Right ventricle myocardium inferior (tissue), 1 donor: Measurements from ENCODE around the gene MED13. TPM values are rescaled to one million over a fixed set of nuclear protein-coding genes. Genes with fewer than 3 reads are reported as not detected.

ENCODE experiments used
- ATAC-seq: fragments of 200-7000 bp; cut with Tn5 transposase; one replicate; pipeline ENCODE4 v1.9.1; 2020; ENCODE audit warnings: mild to moderate bottlenecking, moderate library complexity
- DNase-seq: peaks from one replicate; pipeline ENCODE4 v3.0.0; 2021; ENCODE audit errors: missing footprints
- intact Hi-C: fragments of 100-400 bp; cut with DNase I; formaldehyde crosslinking; loops from one replicate; pipeline ENCODE4 v1.11.0; 2022
- long read RNA-seq: library from polyadenylated mRNA; unstranded; transcript quantifications from one replicate; pipeline ENCODE4 v2.0.0, GENCODE V29; 2021
- total RNA-seq: library from RNA; stranded (reverse); fragmentation: NEBNext Ultra II Directional; extraction: Animal tissue kit (Norgen Biotek cat#: 25700); gene quantifications from one replicate; pipeline ENCODE4 v1.2.1, GENCODE V29; 2021
- donor health status: DM: no; HTN: yes; CAD: no; lungs with severe emphysema.

MED13 gene, protein sequence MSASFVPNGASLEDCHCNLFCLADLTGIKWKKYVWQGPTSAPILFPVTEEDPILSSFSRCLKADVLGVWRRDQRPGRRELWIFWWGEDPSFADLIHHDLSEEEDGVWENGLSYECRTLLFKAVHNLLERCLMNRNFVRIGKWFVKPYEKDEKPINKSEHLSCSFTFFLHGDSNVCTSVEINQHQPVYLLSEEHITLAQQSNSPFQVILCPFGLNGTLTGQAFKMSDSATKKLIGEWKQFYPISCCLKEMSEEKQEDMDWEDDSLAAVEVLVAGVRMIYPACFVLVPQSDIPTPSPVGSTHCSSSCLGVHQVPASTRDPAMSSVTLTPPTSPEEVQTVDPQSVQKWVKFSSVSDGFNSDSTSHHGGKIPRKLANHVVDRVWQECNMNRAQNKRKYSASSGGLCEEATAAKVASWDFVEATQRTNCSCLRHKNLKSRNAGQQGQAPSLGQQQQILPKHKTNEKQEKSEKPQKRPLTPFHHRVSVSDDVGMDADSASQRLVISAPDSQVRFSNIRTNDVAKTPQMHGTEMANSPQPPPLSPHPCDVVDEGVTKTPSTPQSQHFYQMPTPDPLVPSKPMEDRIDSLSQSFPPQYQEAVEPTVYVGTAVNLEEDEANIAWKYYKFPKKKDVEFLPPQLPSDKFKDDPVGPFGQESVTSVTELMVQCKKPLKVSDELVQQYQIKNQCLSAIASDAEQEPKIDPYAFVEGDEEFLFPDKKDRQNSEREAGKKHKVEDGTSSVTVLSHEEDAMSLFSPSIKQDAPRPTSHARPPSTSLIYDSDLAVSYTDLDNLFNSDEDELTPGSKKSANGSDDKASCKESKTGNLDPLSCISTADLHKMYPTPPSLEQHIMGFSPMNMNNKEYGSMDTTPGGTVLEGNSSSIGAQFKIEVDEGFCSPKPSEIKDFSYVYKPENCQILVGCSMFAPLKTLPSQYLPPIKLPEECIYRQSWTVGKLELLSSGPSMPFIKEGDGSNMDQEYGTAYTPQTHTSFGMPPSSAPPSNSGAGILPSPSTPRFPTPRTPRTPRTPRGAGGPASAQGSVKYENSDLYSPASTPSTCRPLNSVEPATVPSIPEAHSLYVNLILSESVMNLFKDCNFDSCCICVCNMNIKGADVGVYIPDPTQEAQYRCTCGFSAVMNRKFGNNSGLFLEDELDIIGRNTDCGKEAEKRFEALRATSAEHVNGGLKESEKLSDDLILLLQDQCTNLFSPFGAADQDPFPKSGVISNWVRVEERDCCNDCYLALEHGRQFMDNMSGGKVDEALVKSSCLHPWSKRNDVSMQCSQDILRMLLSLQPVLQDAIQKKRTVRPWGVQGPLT (N-terminal part only)
- 28.3 TPM for total RNA-seq
- long read RNA-seq, partial matches to known transcripts: 1 of 1 reads
- long read RNA-seq, other reads (novel, unspliced or antisense): 0 of 1 reads

DNA sequence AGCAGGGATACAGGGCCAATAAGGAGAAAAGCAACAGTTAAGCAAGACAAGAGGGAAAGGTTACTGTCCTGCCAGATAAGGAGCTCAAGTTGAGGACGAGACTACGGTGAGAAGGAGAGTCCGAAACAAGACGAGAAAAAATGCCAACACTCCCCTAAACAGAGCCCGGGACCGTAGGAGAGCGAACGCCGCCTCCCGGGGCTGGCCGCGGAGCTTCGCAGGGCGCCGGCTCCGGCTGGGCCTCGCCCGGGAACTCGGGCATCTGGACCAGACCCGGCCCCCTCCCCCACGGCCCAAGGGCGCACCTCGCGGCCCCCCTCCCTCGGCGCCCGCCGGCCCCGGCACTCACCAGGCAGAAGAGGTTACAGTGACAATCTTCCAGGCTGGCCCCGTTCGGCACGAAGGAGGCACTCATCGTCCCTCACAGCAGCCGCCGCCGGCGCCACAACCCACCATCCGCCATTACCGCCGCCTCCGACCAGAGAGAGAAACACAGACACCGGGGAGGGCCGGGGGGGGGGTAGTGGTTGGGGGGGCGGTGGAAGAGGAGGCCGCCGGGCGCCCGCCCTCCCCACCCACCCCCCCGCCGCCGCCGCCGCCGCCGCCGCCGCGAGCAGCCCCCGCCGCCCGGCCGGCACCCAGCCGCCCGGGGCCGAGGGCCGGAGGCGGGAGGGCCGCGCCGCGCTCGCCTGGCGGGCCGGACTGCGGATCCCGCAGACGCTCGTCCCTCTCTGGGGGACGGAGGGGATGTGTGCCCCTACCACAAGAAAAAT lies at the start of gene MED13:
Gene MED13, minus strand, starts transcription at position 488 of the 773 bp plus-strand sequence. Its CDS starts 73 bp downstream, at position 415.
- ATAC-seq: peak; percentile 53
- peak; percentile 81 for DNase-seq
- intact Hi-C loops: loop anchor here (1.0 to 5.0 kb wide), 2 partner anchors 68 to 137 kb away; no protein-coding TSS in a partner anchor

DNA sequence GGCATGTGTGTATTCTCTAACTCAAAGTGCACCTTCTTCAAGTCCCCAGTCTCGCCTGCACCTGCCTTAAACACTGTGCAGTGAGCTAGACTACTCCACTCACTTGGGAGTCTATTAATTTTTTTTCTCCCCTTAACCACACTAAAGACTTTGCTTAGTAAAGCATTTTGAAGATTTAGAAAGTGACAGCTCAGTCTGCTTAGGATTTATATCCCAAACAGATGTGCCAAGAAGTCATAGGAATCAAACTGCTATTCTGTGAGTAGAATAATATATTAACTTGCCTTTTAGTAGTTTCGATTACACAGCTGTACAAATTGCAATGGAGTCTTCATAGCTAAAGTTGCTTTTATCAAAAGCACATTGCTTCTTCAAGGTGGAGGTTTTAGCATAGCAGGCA lies 47.2 kb upstream of the MED13 start:
- ATAC-seq (no peak), DNase-seq (no peak)
- intact Hi-C loops: no loop called here

DNA sequence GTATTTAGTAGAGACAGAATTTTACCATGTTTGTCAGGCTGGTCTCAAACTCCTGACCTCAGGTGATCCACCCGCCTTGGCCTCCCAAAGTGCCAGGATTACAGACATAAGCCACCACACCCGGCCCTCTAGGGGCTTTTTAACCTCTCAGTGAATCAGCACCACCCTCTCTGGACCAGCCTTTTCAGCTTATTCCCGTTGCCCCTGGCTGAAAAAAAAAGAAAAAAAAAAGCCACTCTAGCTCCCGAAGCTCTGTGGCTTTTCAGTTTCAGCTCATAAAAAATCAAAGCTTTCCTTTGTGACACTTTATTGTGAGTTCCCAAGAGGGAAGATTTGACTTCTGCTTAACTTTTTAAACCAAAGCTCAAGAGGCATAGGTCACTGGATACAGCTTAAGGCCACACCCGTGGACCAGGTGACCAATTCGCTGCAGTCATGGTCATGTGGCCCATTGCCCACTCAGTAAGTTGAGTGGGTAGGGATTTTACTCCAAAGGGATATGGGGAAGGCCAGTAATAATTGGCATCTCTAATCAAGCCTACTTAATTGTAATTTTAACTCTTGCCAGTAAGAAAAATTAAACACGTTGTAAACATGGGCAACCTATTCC lies 46.6 kb upstream of the MED13 start:
- intact Hi-C loops: no loop called here
- ATAC-seq: no peak
- no peak for DNase-seq

DNA sequence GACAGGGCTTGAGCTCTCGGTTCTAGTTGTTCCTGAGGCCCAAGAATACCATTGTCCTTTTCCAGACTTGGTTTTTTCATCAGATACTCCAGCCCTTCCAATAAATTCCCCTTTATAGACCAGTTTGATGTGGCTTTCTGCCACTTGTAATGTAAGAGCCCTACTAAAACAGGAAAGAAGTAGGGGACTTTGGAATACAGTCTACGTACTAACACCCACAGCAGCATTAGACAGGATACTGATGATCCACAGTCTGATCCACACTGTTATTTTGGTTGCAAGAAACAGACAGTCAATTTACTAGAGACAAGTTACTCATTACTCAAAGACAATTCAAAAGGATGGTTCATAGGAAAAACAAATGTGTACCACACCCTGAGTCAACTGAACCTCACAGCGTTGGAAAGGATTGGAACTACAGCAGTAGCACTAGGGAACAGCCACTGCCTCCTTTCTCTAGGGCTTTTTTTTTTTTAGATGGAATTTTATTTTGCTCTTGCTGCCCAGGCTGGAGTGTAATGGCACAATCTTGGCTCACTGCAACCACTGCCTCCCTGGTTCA lies 45.9 kb upstream of the MED13 start:
- intact Hi-C loops: no loop called here
- DNase-seq: no peak
- ATAC-seq: no peak

DNA sequence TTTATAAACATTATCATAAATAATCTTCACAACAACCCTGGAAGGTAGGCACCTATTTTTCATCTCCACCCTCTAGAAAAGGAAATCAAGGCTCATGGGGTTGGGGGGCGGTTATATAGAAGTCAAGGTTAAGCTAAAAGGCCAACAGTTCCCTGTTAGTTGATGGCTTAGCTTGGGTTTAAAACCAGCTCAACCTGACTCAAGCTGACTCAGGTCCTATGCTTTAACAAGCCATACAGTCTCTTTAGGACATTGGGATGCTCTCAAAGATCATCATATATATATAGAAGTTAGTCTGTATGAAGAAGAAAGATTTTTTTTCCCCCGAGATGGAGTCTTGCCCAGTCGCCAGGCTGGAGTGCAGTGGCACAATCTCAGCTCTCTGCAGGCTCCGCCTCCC lies 44.8 kb upstream of the MED13 start:
- ATAC-seq (no peak), DNase-seq (no peak)
- intact Hi-C loops: no loop called here

DNA sequence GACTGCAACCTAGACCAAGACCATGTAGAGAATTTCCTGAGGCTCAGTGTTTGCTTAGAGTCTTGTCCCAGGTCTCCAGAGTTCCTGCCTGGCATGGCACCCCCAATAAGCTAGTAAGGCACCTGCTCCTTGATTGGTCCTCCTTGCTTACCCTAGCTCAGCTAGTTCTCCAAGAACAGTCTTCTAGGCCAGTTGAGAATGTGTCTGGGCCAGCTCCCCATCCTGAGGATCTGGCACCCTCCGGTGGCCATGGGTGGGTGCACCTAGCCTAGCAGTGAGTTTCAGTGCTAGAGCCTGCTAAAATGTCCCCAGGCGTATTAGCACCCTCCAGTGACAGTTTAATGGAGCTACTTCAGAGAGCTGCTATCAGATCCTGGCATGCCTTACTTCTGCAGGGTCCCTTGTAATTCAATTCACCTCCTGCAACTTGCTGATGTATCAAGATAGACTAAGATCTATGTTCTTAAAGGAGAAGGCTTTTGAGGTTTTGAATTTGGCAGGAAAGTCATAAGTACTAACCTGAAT lies 44.4 kb upstream of the MED13 start:
- DNase-seq (no peak), ATAC-seq (no peak)
- intact Hi-C loops: no loop called here

DNA sequence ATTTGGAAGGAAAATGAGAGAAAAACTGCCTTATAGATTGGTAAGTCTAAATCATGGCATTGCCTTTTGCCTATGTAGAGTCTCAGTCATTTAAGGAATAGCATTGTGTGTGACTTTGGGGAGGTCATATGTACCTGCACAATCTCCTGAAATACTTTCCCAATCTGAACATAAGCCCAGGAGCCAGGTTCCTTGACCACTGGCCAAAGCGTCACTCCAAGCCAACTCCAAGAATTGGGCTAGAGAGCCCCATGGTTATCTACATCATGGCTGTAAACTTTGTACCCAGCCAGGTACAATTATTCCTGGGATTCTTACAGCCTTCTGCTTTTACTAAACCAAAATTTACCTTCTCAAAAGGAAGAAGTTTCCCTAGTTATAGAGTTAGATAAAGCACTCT lies 40.8 kb upstream of the MED13 start:
- intact Hi-C loops: no loop called here
- no peak for DNase-seq
- ATAC-seq: no peak

DNA sequence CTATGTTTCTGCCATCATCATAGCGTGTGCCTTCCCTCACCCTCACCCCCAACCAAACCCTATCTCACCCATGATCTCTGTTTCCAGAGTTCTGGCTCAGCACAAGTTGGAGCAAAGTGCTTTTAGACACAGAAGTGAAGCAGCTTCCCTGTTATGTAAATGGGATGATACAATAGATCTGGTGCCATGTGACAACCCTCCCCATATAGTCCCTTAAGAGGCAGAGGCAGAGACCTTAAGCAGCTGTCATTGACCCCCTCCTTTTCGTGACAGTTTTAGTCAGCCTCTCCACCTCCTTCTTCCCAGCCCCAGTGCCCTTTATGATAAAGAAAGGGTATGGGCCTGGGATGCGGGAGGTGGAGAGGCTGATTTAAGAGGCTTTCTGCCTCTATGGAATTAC lies 40.3 kb upstream of the MED13 start:
- intact Hi-C loops: no loop called here
- ATAC-seq (no peak), DNase-seq (no peak)

DNA sequence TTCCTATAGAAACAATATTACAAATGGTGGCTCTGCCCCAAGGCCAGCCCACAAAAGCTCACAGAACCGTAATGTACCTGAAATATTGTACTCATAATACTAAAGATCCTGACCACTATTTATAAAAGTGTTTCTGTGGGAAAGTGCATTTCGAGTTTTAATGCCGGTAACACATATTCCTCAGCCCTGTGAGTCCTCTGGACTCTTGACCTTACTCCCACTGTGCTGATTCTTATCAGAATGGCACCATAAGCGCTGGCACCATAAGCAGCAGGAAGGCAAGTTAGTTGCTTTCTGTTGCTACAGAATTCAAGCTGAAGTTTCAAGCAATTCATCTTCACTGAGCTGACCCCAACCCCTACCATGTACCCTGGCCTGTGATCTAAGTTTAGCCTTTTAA lies 36.4 kb upstream of the MED13 start:
- intact Hi-C loops: no loop called here
- DNase-seq (no peak), ATAC-seq (no peak)

DNA sequence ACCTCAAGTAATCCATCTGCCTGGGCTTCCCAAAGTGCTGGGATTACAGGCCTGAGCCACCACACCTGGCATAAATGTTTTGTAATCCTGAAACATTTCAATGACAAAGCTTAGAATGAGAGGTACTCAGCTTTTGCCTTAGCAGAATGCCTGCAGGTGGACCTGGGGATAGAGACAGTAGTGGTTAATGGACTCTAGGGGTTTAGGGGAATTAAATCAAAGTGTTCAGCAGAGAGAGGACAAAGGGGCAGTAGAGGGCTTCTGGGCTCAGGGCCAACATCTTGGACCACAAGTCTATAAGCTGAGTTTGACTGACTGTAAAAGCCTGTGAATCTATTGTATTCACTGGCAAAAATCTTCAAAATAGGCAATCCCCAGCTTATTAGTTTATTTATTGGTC lies 36.0 kb upstream of the MED13 start:
- no peak for ATAC-seq
- intact Hi-C loops: no loop called here
- no peak for DNase-seq

DNA sequence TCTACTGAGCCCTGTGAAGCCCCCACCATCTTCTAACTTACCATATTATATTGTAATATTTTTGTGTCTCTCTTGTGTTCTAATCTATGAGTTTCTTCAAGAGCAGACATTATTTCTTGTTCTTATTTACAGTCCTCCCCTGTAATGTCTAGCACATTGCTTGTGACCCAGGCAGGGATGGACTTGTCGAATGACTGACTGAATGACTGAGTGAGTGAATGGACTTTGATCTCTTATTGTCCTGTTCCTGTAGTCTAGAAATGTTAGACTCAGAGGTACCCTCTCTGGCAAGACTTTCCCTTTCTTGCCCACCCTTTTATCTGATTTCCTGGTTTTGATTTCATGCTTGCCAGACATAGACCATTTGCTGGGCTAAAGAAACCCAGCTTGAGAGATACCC lies 35.0 kb upstream of the MED13 start:
- ATAC-seq (no peak), DNase-seq (no peak)
- intact Hi-C loops: no loop called here

DNA sequence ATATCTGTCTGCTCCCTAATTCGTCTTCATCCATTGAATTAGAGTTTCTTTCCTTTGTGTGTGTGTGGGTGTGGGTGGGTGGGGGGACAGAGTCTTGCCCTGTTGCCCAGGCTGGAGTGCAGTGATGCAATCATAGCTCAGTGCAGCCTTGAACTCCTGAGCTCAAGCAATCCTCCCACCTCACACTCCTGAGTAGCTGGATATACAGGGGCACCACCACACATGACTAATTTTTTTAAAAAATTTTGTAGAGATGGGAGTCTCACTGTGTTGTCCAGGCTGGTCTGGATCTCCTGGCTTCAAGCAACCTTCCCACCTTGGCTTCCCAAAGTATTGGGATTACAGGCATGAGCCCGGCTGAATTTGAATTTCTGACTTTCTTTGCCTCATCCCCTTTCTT lies 34.5 kb upstream of the MED13 start:
- no peak for ATAC-seq
- DNase-seq: no peak
- intact Hi-C loops: no loop called here

DNA sequence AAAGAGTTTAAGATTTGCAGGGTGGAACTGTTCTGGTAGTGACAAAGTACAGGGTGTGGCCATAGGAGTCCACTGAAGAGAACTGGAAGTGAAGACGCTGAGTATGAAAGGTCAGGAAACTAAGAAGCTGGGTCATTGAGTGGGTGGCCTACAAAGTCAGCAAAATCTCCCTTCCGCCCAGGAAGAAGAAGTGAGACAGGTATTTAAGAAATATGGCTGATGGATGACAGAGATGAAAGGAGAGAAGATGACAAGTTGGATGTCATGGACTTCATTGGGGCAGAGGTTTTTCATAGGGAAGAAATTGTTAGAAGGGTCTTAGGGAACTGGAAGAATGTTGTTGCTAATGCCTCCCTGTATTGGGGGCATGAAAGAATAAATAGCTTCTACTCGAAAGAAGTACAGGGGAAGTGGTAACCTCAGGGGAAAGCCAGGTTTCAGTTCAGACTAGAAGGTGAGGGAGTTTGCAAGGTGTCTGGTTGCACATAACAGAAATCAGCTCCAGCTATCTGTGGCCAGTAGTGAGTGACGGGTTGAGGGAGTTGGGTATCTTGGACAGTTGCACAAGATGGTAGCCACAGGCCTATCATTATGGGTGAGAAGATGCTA lies 33.6 kb upstream of the MED13 start:
- DNase-seq: no peak
- intact Hi-C loops: no loop called here
- no peak for ATAC-seq

DNA sequence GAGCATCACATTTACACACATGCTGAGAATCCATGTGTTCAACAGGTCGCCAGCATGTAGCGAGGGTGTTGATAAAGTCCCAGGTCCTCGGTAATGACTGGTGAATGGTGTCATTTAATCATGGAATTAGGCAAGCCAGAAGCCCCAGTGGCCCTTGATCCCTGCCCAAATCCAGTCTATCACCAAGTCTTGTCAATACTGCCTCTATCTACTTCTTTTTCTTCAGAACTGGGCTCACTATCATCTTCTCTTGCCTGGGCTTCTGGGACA lies 31.3 kb upstream of the MED13 start:
- ATAC-seq: no peak
- intact Hi-C loops: no loop called here
- DNase-seq: no peak

DNA sequence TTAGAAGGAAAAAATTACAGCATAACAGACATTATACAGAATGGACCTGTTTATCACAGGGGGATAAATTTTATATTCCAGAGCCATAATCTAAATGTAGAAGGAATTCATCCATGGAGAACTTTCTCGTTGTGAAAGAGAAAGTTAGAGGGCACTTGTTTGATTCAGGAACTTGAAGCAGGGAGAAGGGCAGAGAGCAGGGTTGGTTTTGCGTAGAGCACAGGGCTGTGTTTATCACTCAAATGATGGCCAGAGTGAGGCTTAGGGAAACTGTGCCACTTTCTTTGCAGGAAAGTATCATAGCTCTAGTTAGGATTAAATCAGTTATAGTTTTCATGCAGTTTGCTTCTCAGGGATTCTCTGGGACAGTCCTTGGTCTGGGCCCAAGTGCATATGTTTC lies 29.1 kb upstream of the MED13 start:
- ATAC-seq: no peak
- intact Hi-C loops: no loop called here
- DNase-seq: no peak

DNA sequence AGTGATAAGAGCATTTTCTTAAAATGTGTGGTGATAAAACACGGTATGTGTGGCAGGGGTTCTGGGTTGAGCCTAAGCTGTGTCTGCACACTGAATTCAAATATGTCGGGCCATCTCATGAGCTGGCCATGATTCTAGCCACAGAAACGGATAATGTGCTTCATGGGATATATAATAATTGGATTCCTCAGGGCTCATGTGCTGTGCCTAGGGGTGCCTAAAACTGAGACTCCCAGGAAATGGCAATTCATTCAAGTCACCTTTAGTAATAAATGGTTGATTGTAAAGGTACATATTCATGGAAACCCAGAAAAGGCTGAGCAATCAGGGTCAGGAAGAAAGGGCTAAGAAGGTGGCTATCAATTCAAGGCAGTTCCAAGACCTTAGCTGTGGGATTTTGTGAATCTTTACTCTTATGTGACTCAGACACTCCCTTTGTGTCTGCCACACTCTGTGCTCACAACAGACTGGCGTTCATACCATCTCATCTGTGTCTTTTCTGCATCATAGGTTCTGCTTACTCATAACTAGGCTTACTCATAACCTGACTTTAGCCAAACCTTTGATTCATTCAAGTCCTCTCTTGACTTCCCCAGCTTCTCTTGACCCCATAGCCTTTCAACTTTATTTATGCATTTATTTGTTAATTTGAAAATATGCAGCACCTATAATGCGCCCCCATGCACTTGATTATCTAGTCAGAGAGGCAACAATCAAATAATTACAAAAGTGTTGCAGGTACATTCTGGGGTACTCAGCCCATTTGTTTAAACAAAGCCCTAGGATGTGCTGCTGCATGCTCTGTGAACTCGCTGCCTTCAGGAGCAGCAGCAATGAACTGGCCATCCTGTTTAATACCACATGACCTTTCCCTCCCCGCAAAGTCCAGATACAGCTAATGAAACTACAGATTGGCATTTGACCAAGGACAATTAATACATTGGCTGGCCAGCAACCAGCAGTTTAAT lies 28.4 kb upstream of the MED13 start:
- intact Hi-C loops: no loop called here
- no peak for DNase-seq
- ATAC-seq: no peak
